Activated T-cell treated with anti-CD3 and anti-CD28 coated beads, Interleukin-2, amount 50 U/mL, for 4 hours (primary cell): ENCODE measurements around the gene PRPS1L1. TPM values are rescaled to one million over a fixed set of nuclear protein-coding genes. Genes with fewer than 3 reads are reported as not detected.

Experiments used
- ATAC-seq, 2 donors: fragments of 200-7000 bp; cut with Tn5 transposase; one replicate each; pipeline ENCODE4 v1.10.0; 2021
- DNase-seq: peaks from one replicate; pipeline ENCODE4 v3.0.0-alpha.2; 2020
- H3K27me3 Mint-ChIP-seq: one replicate; pipeline ENCODE4 v1.8.0; 2021; ENCODE audit warnings: low read depth, mixed read lengths
- H3K36me3 Mint-ChIP-seq: one replicate; pipeline ENCODE4 v1.8.0; 2022; ENCODE audit warnings: mixed read lengths; ENCODE audit not compliant: insufficient read depth
- H3K4me1 Mint-ChIP-seq: one replicate; pipeline ENCODE4 v1.8.0; 2021; ENCODE audit warnings: low read depth, mixed read lengths
- H3K4me3 Mint-ChIP-seq: one replicate; pipeline ENCODE4 v1.8.0; 2021; ENCODE audit warnings: mild to moderate bottlenecking, moderate library complexity, mixed read lengths
- H3K9me3 Mint-ChIP-seq: one replicate; pipeline ENCODE4 v1.8.0; 2021; ENCODE audit warnings: mixed read lengths
- total RNA-seq, 3 donors: library from RNA; stranded (reverse); gene quantifications; one replicate each; pipeline ENCODE4 v1.2.1, GENCODE V29; 2021

PRPS1L1 gene
- total RNA-seq, 3 donors from 2014 or later = not detected

- H3K4me3 Mint-ChIP-seq = no peak overlapping the region
- H3K36me3 Mint-ChIP-seq = no peaks in the 10 kb centered on the region
- H3K9me3 Mint-ChIP-seq = no peaks in the 10 kb centered on the region
- ATAC-seq (no peak), DNase-seq (no peak)
- peaks cover 4% of the 10 kb centered on the region for H3K27me3 Mint-ChIP-seq
- peaks cover 4% of the 10 kb centered on the region for H3K4me1 Mint-ChIP-seq
Observed at GRCh38 chr7:17991866-17992648, 35.6 kb downstream of the PRPS1L1 start.

DNA sequence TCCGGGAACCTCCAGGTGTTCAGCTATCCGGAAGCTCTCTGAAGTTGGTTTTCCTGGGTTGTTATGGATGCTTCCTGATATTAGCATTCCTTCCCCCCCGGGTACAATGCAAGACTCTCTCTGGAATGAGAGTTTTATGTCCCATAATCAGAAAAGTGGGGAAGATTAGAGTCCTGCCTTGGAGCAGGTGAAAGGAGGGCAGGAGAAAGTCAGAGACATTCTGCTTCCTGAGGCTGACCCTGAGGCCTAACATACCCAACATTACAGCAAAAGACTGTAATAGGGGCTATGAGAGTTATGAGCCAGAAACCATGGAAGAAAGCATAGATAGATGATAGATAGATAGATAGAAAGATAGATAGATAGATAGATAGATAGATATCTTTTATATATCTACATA lies 36.9 kb downstream of the PRPS1L1 start:
- ATAC-seq (no peak), DNase-seq (no peak)
- Mint-ChIP-seq H3K4me3 (no peak overlapping the region), H3K4me1 (peaks cover 4% of the 10 kb centered on the region), H3K27me3 (peaks cover 7% of the 10 kb centered on the region), H3K9me3 (no peaks in the 10 kb centered on the region), H3K36me3 (no peaks in the 10 kb centered on the region)

GRCh38 chr7:17989546-17989945 lies 38.1 kb downstream of the PRPS1L1 start:
- no peaks in the 10 kb centered on the region for H3K36me3 Mint-ChIP-seq
- H3K27me3 Mint-ChIP-seq = peaks cover 7% of the 10 kb centered on the region
- no peaks in the 10 kb centered on the region for H3K9me3 Mint-ChIP-seq
- ATAC-seq (no peak), DNase-seq (no peak)
- no peak overlapping the region for H3K4me3 Mint-ChIP-seq
- H3K4me1 Mint-ChIP-seq = peaks cover 4% of the 10 kb centered on the region

- H3K27me3 Mint-ChIP-seq = peaks cover 7% of the 10 kb centered on the region
- DNase-seq (no peak), ATAC-seq (no peak)
- H3K9me3 Mint-ChIP-seq = no peaks in the 10 kb centered on the region
- H3K4me3 Mint-ChIP-seq = no peak overlapping the region
- H3K36me3 Mint-ChIP-seq = no peaks in the 10 kb centered on the region
- H3K4me1 Mint-ChIP-seq = peaks cover 2% of the 10 kb centered on the region
Observed at GRCh38 chr7:17988858-17989257, 38.8 kb downstream of the PRPS1L1 start.

DNA sequence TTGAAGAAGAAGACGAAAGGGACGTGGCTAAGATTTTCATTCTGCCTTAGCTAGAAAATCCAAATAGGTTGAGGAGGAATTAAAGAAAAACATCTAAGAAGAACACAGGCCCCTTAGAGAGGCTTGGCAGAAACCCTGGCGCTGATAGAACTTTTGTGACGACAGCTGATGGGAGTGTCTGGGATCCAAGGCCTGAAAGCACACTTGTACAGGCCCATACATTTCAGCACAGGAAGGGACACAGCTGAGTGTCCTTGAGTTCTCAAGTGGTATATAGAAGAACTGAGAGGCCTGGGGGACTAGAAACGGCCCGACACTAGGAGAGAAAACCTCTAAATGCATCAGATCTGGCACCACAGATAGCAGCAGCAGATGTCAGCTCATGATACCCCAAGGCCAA lies 39.5 kb downstream of the PRPS1L1 start:
- Mint-ChIP-seq H3K27me3 (peaks cover 7% of the 10 kb centered on the region), H3K9me3 (no peaks in the 10 kb centered on the region), H3K4me1 (no peaks in the 10 kb centered on the region), H3K36me3 (no peaks in the 10 kb centered on the region), H3K4me3 (no peak overlapping the region)
- DNase-seq (no peak), ATAC-seq (no peak)

- H3K4me1 Mint-ChIP-seq = no peaks in the 10 kb centered on the region
- H3K4me3 Mint-ChIP-seq = no peak overlapping the region
- H3K27me3 Mint-ChIP-seq = peaks cover 7% of the 10 kb centered on the region
- no peak for DNase-seq
- H3K9me3 Mint-ChIP-seq = no peaks in the 10 kb centered on the region
- ATAC-seq = no peak
- H3K36me3 Mint-ChIP-seq = no peaks in the 10 kb centered on the region
Observed at GRCh38 chr7:17986851-17987250, 40.8 kb downstream of the PRPS1L1 start.

GRCh38 chr7:17985473-17986239 lies 42.0 kb downstream of the PRPS1L1 start:
- ATAC-seq (no peak), DNase-seq (no peak)
- Mint-ChIP-seq H3K36me3 (no peaks in the 10 kb centered on the region), H3K4me1 (no peaks in the 10 kb centered on the region), H3K4me3 (no peak overlapping the region), H3K9me3 (no peaks in the 10 kb centered on the region), H3K27me3 (peaks cover 7% of the 10 kb centered on the region)

GRCh38 chr7:17984288-17984687 lies 43.4 kb downstream of the PRPS1L1 start:
- H3K27me3 Mint-ChIP-seq = peaks cover 5% of the 10 kb centered on the region
- ATAC-seq (no peak), DNase-seq (no peak)
- H3K4me3 Mint-ChIP-seq = no peak overlapping the region
- H3K9me3 Mint-ChIP-seq = no peaks in the 10 kb centered on the region
- no peaks in the 10 kb centered on the region for H3K4me1 Mint-ChIP-seq
- H3K36me3 Mint-ChIP-seq = no peaks in the 10 kb centered on the region

- Mint-ChIP-seq H3K27me3 (peaks cover 5% of the 10 kb centered on the region), H3K4me1 (no peaks in the 10 kb centered on the region), H3K36me3 (no peaks in the 10 kb centered on the region), H3K4me3 (no peak overlapping the region), H3K9me3 (no peaks in the 10 kb centered on the region)
- DNase-seq (no peak), ATAC-seq (no peak)
Observed at GRCh38 chr7:17983221-17984062, 44.2 kb downstream of the PRPS1L1 start.

- ATAC-seq (no peak), DNase-seq (no peak)
- Mint-ChIP-seq H3K27me3 (peaks cover 7% of the 10 kb centered on the region), H3K9me3 (no peaks in the 10 kb centered on the region), H3K36me3 (no peaks in the 10 kb centered on the region), H3K4me1 (no peaks in the 10 kb centered on the region), H3K4me3 (no peak overlapping the region)
Observed at GRCh38 chr7:17976952-17977351, 50.7 kb downstream of the PRPS1L1 start.

Other genes with a start within 250 kb of the PRPS1L1 start
- gene SNX13, start 87.4 kb downstream of the PRPS1L1 start, total RNA-seq = 10 to 100 TPM; 20.8 to 23.7 (median 22.5) TPM